ENCODE results near the gene CBX8. TPM values are rescaled to one million over a fixed set of nuclear protein-coding genes. Genes with fewer than 3 reads are reported as not detected.

The CBX8 gene
- total and polyA plus RNA-seq, 2 donors (not counting 3 experiments of a cell fraction or from before 2014, with no cell fraction given), result 0.69 to 3.1 TPM

- no peak for TF ChIP-seq EZH2 (IDR thresholded peaks at IDR 0.05; ENCODE audit: borderline replicate concordance, low read depth, low read length, severe bottlenecking)
- no peak for TF ChIP-seq POLR2AphosphoS5 (IDR thresholded peaks at IDR 0.05; ENCODE audit: insufficient read depth, low read depth, low read length)
- no peak for TF ChIP-seq GATA2 (IDR thresholded peaks at IDR 0.05; ENCODE audit: insufficient read depth, insufficient read length, low read depth, low read length)
- no peak for TF ChIP-seq FOS (IDR thresholded peaks at IDR 0.05; ENCODE audit: borderline replicate concordance, insufficient read depth, low read length)
- TF ChIP-seq JUN (IDR thresholded peaks at IDR 0.05; ENCODE audit: borderline replicate concordance, insufficient read depth, insufficient read length, low read depth), result no peak
- no peak for TF ChIP-seq CTCF (IDR thresholded peaks at IDR 0.05; ENCODE audit: extremely low read depth in 1 of 2, insufficient read depth in 1 of 2, low read depth in 1 of 2, low read length in 2 of 2)
- TF ChIP-seq MAX (IDR thresholded peaks at IDR 0.05; ENCODE audit: insufficient read depth, insufficient read length), result no peak
- no peak for TF ChIP-seq POLR2A (IDR thresholded peaks at IDR 0.05; ENCODE audit: low read depth, low read length)
- TF ChIP-seq MYC (IDR thresholded peaks at IDR 0.05; ENCODE audit: low read depth, low read length), result no peak
- Histone ChIP-seq H3K36me3 (ENCODE audit: control insufficient read depth in 2 of 2, extremely low read depth in 1 of 2, insufficient read depth in 2 of 2, low read length in 2 of 2) (peaks cover 0 to 3% of the 10 kb centered on the region in 2 experiments), H3K4me1 (ENCODE audit: control insufficient read depth, extremely low read depth, insufficient read depth, low read length) (peaks cover 7% of the 10 kb centered on the region)
Observed at GRCh38 chr17:79835953-79836509, 39.2 kb upstream of the CBX8 start.

More at GRCh38 chr17:79835953-79836509, 39.2 kb upstream of the CBX8 start:
- dilution Hi-C loops (cut with MboI; ENCODE audit: extremely low pct_ligation_motif_present, low sequenced_read_pairs), result no loop called here
- POLR2A ChIA-PET, result no interaction called here
- peaks cover 8 to 14% of the 10 kb centered on the region in 2 experiments for H3K27me3 ChIP-seq (ENCODE audit: control insufficient read depth in 2 of 2, insufficient read depth in 2 of 2, low read length in 2 of 2)
- H3K9me3 ChIP-seq (replicated peaks; ENCODE audit: control insufficient read depth, insufficient read depth, low read length), result no peaks in the 10 kb centered on the region
- intact Hi-C loops (cut with micrococcal nuclease), result loop anchor here (1.0 kb wide), 2 partner anchors 46 to 94 kb away; no protein-coding TSS in a partner anchor
- no peak for DNase-seq (ENCODE audit: low read depth, low spot score)
- H3K27ac ChIP-seq (ENCODE audit: insufficient read depth, low read depth, low read length), result no peak overlapping the region
- no peaks in the 10 kb centered on the region for H3K79me2 ChIP-seq (ENCODE audit: control insufficient read depth, insufficient read depth, low read length)
- no peaks in the 10 kb centered on the region for H3K9me1 ChIP-seq (replicated peaks; ENCODE audit: control insufficient read depth, extremely low read depth, insufficient read depth, low read length)
- H4K20me1 ChIP-seq (replicated peaks; ENCODE audit: control insufficient read depth, extremely low read depth, insufficient read depth, low read length), result no peaks in the 10 kb centered on the region
- H2AFZ ChIP-seq (ENCODE audit: low read depth, low read length), result no peak overlapping the region
- no TSS peak for BruUV-seq (replicated peaks)
- H3K4me3 ChIP-seq (replicated peaks in 1 of 3; ENCODE audit: insufficient read depth in 1 of 3, low read depth in 1 of 3, low read length in 3 of 3), result no peak overlapping the region
- CTCF ChIA-PET, result interaction anchor here (0.9 to 1.8 kb wide), 7 partner anchors 10 to 47 kb away, joined by 3 to 12 read pairs (median 6); no protein-coding TSS in a partner anchor
- no peak overlapping the region for H3K9ac ChIP-seq (replicated peaks; ENCODE audit: extremely low read depth, insufficient read depth, low read length)
- H3K4me2 ChIP-seq (ENCODE audit: insufficient read depth, low read length), result no peak overlapping the region
- FAIRE-seq, result no peak
